Activated CD8-positive, alpha-beta T cell treated with anti-CD3 and anti-CD28 coated beads for 36 hours (primary cell): ENCODE measurements around the gene MED14. TPM values are rescaled to one million over a fixed set of nuclear protein-coding genes. Genes with fewer than 3 reads are reported as not detected.

Experiments used
- ATAC-seq: fragments of 200-7000 bp; cut with Tn5 transposase; one replicate; pipeline ENCODE4 v1.10.0; 2021; ENCODE audit warnings: mild to moderate bottlenecking, moderate library complexity
- CTCF ChIA-PET: fragments of 350-600 bp; sonication (Branson Sonifier 250); formaldehyde crosslinking; loops from one replicate; lab custom pipeline; 2021; ENCODE audit warnings: antibody characterized with exemption; lab: Charles Lee
- POLR2A ChIA-PET: fragments of 350-600 bp; sonication (Branson Sonifier 250); formaldehyde crosslinking; loops from one replicate; lab custom pipeline; 2021; ENCODE audit warnings: antibody characterized with exemption; lab: Charles Lee
- DNase-seq: peaks from one replicate; pipeline ENCODE4 v3.0.0-alpha.2; 2020
- H3K27ac Mint-ChIP-seq: one replicate; pipeline ENCODE4 v1.8.0; 2021; ENCODE audit warnings: mild to moderate bottlenecking, mixed read lengths
- H3K27me3 Mint-ChIP-seq: one replicate; pipeline ENCODE4 v1.8.0; 2021; ENCODE audit warnings: mixed read lengths
- H3K36me3 Mint-ChIP-seq: one replicate; pipeline ENCODE4 v1.8.0; 2021; ENCODE audit warnings: low read depth, mixed read lengths
- H3K4me1 Mint-ChIP-seq: one replicate; pipeline ENCODE4 v1.8.0; 2021; ENCODE audit warnings: low read depth, mixed read lengths
- H3K4me3 Mint-ChIP-seq: one replicate; pipeline ENCODE4 v1.8.0; 2021; ENCODE audit warnings: mild to moderate bottlenecking, moderate library complexity, mixed read lengths
- H3K9me3 Mint-ChIP-seq: one replicate; pipeline ENCODE4 v1.8.0; 2021; ENCODE audit warnings: mixed read lengths
- CTCF ChIP-seq: fragments of 200-600 bp; IDR thresholded peaks from one replicate; pipeline ENCODE4 v1.8.0; 2022; ENCODE audit warnings: antibody characterized with exemption, mild to moderate bottlenecking
- intact Hi-C: fragments of 100-400 bp; cut with micrococcal nuclease; formaldehyde crosslinking; loops from one replicate; pipeline ENCODE4 v1.10.0; 2022
- total RNA-seq, 2 experiments: library from RNA; stranded (reverse); gene quantifications; one replicate each; pipeline ENCODE4 v1.2.3, GENCODE V29; 2021

Gene MED14
- total RNA-seq, 2 experiments from 2014 or later: 37.1 to 39.9 TPM

GRCh38 chrX:40632199-40632598 lies 103.1 kb downstream of the MED14 start:
- Mint-ChIP-seq H3K4me3 (no peak overlapping the region), H3K27me3 (no peaks in the 10 kb centered on the region), H3K36me3 (peaks cover 19% of the 10 kb centered on the region), H3K27ac (peak overlapping the region; percentile 55), H3K9me3 (no peaks in the 10 kb centered on the region), H3K4me1 (peaks cover 13% of the 10 kb centered on the region)
- ATAC-seq: no peak
- ChIA-PET POLR2A (no interaction called here), CTCF (interaction anchor here (0.7 to 1.9 kb wide), 3 partner anchors 11 to 514 kb away, joined by 3 to 5 read pairs (median 4); no protein-coding TSS in a partner anchor)
- TF ChIP-seq CTCF: no peak
- intact Hi-C loops: no loop called here
- no peak for DNase-seq

GRCh38 chrX:40628506-40628905 lies 106.8 kb downstream of the MED14 start:
- no peak for TF ChIP-seq CTCF
- H3K9me3 Mint-ChIP-seq: no peaks in the 10 kb centered on the region
- peaks cover 9% of the 10 kb centered on the region for H3K36me3 Mint-ChIP-seq
- no peaks in the 10 kb centered on the region for H3K27me3 Mint-ChIP-seq
- intact Hi-C loops: no loop called here
- POLR2A ChIA-PET: no interaction called here
- no peak overlapping the region for H3K27ac Mint-ChIP-seq
- ATAC-seq (no peak), DNase-seq (no peak)
- CTCF ChIA-PET: interaction anchor here (4.1 kb wide), 1 partner anchor 84 kb away, joined by 11 read pairs; no protein-coding TSS in a partner anchor
- no peak overlapping the region for H3K4me3 Mint-ChIP-seq
- peaks cover 7% of the 10 kb centered on the region for H3K4me1 Mint-ChIP-seq

- POLR2A ChIA-PET: no interaction called here
Measured at GRCh38 chrX:40625294-40625693, 110.0 kb downstream of the MED14 start.

GRCh38 chrX:40623665-40624064 lies 111.7 kb downstream of the MED14 start:
- DNase-seq (no peak), ATAC-seq (no peak)
- CTCF ChIA-PET: interaction anchor here (1.0 kb wide), 1 partner anchor 28 kb away, joined by 3 read pairs; no protein-coding TSS in a partner anchor
- H3K9me3 Mint-ChIP-seq: no peaks in the 10 kb centered on the region
- no peaks in the 10 kb centered on the region for H3K4me1 Mint-ChIP-seq
- H3K27me3 Mint-ChIP-seq: no peaks in the 10 kb centered on the region
- no peak overlapping the region for H3K4me3 Mint-ChIP-seq
- H3K27ac Mint-ChIP-seq: no peak overlapping the region
- POLR2A ChIA-PET: no interaction called here
- intact Hi-C loops: no loop called here
- no peak for TF ChIP-seq CTCF
- no peaks in the 10 kb centered on the region for H3K36me3 Mint-ChIP-seq

More at GRCh38 chrX:40625294-40625693, 110.0 kb downstream of the MED14 start:
- no peak for ATAC-seq
- Mint-ChIP-seq H3K9me3 (no peaks in the 10 kb centered on the region), H3K4me3 (no peak overlapping the region), H3K27me3 (no peaks in the 10 kb centered on the region), H3K4me1 (no peaks in the 10 kb centered on the region), H3K36me3 (peaks cover 1% of the 10 kb centered on the region), H3K27ac (no peak overlapping the region)
- DNase-seq: no peak
- TF ChIP-seq CTCF: no peak
- intact Hi-C loops: no loop called here
- CTCF ChIA-PET: interaction anchor here (4.1 kb wide), 1 partner anchor 81 kb away, joined by 11 read pairs; no protein-coding TSS in a partner anchor

- TF ChIP-seq CTCF: no peak
- Mint-ChIP-seq H3K27ac (no peak within 1 kb of the TSS), H3K27me3 (no peaks in the 10 kb centered on the region), H3K4me1 (no peaks in the 10 kb centered on the region), H3K36me3 (no peaks in the 10 kb centered on the region), H3K4me3 (no peak within 1 kb of the TSS), H3K9me3 (no peaks in the 10 kb centered on the region)
- ATAC-seq (no peak), DNase-seq (no peak)
- intact Hi-C loops: no loop called here
- ChIA-PET POLR2A (no interaction called here), CTCF (no interaction called here)
Measured at GRCh38 chrX:40623139-40623536, 112.2 kb downstream of the MED14 start, which contains the start of gene MPC1L. Gene MPC1L (plus strand): TSS chrX:40623428. CDS start chrX:40623566, 138 bp downstream.
